Calu3 (cell line): ENCODE measurements around the gene JADE2. TPM values are rescaled to one million over a fixed set of nuclear protein-coding genes. Genes with fewer than 3 reads are reported as not detected.

Experiments
- BruUV-seq: library from RNA; stranded (reverse); fragments of 400-500 nt; replicated peaks from 2 replicates; lab custom pipeline; 2021; lab: Mats Ljungman, UMichigan
- CTCF ChIA-PET: fragments of 300-600 bp; sonication (Branson Sonifier 250); formaldehyde crosslinking; loops from one replicate; lab custom pipeline; 2022; ENCODE audit warnings: antibody characterized with exemption; lab: Charles Lee
- DNase-seq: peaks from one replicate; pipeline ENCODE4 v3.0.0; 2022
- H3K27ac Mint-ChIP-seq: one replicate; pipeline ENCODE4 v1.8.0; 2022; ENCODE audit warnings: mixed read lengths; ENCODE audit not compliant: unreplicated experiment
- H3K27me3 Mint-ChIP-seq: one replicate; pipeline ENCODE4 v1.8.0; 2022; ENCODE audit warnings: mixed read lengths; ENCODE audit not compliant: unreplicated experiment
- H3K36me3 Mint-ChIP-seq: one replicate; pipeline ENCODE4 v1.8.0; 2022; ENCODE audit warnings: mild to moderate bottlenecking, moderate library complexity, mixed read lengths; ENCODE audit not compliant: insufficient read depth, unreplicated experiment
- H3K4me1 Mint-ChIP-seq: one replicate; pipeline ENCODE4 v1.8.0; 2022; ENCODE audit warnings: mild to moderate bottlenecking, low read depth, mixed read lengths; ENCODE audit not compliant: unreplicated experiment
- H3K4me3 Mint-ChIP-seq: one replicate; pipeline ENCODE4 v1.8.0; 2022; ENCODE audit warnings: mild to moderate bottlenecking, low read depth, moderate library complexity, mixed read lengths; ENCODE audit not compliant: unreplicated experiment
- H3K9me3 Mint-ChIP-seq: one replicate; pipeline ENCODE4 v1.8.0; 2022; ENCODE audit warnings: low read depth, mixed read lengths; ENCODE audit not compliant: unreplicated experiment
- intact Hi-C: fragments of 100-400 bp; cut with micrococcal nuclease; formaldehyde crosslinking; loops from one replicate; pipeline ENCODE4 v1.10.0; 2022; ENCODE audit not compliant: unreplicated experiment
- total RNA-seq: library from RNA; stranded (reverse); gene quantifications from 2 replicates; pipeline ENCODE4 v1.2.3, GENCODE V29; 2022
- TF ChIP-seq, protein P1 (sequence below): fragments of 200-600 bp; IDR thresholded peaks from one replicate; pipeline ENCODE4 v1.8.0; 2022; ENCODE audit warnings: antibody characterized with exemption; ENCODE audit not compliant: unreplicated experiment

The JADE2 gene
- total RNA-seq, 1 experiment from 2014 or later = 93.4 TPM

DNA sequence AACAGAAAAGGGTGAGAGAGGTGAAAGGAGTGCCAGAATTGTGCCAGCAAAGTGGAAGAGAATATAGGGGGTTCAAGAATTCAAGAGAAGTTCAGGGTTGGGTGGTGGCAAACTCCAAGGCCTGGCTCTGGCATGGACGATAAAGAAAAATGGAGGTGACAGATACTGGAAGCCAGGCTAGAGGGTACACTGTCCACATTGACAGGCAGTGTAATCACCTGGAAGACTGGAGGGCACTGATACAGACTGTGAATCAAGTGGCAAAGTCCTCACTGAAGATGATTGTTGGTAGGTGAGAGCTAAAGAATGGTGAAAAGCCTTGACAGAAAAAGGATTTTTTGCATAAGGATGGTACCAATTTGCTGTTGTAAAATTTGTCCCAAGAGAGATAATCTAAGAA, 100.1 kb downstream of the JADE2 start:
- no TSS peak for BruUV-seq
- intact Hi-C loops = no loop called here
- TF ChIP-seq, protein P1, sequence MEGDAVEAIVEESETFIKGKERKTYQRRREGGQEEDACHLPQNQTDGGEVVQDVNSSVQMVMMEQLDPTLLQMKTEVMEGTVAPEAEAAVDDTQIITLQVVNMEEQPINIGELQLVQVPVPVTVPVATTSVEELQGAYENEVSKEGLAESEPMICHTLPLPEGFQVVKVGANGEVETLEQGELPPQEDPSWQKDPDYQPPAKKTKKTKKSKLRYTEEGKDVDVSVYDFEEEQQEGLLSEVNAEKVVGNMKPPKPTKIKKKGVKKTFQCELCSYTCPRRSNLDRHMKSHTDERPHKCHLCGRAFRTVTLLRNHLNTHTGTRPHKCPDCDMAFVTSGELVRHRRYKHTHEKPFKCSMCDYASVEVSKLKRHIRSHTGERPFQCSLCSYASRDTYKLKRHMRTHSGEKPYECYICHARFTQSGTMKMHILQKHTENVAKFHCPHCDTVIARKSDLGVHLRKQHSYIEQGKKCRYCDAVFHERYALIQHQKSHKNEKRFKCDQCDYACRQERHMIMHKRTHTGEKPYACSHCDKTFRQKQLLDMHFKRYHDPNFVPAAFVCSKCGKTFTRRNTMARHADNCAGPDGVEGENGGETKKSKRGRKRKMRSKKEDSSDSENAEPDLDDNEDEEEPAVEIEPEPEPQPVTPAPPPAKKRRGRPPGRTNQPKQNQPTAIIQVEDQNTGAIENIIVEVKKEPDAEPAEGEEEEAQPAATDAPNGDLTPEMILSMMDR = no peak
- Mint-ChIP-seq H3K27ac (peak overlapping the region; percentile 0), H3K4me3 (no peak overlapping the region), H3K27me3 (no peaks in the 10 kb centered on the region), H3K9me3 (no peaks in the 10 kb centered on the region), H3K4me1 (peaks cover 25% of the 10 kb centered on the region), H3K36me3 (peaks cover 21% of the 10 kb centered on the region)
- no peak for DNase-seq
- CTCF ChIA-PET = interaction anchor here (0.7 to 1.0 kb wide), 2 partner anchors 38 to 99 kb away, joined by 4 to 7 read pairs; no protein-coding TSS in a partner anchor

DNA sequence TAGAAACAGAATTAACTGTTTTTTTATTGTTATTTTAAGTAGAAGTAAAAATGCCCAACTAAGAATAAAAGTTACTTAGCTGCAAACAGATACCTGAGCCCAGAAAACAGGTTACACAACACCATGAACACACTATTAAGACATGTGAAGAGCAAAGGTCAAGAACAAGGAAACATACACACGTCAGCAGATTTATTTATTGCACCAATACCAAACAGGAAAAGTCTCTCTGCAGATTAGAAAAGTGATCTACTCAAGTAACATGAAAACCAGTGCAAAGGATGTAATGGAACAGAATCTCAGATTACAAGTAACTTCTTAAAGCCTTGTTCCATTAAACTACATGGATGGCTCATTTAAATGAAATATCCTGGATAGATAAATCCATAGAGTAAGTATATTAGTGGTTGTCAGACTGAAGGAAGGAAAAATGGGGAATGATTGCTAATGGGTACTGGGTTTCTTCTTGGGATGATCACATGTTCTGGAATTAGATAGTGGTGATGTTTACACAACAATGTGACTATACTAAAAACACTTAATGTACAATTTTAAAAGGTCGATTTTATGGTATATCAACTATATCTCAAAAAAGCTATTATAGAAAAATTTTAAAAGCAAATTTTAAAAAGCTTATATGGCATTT, 101.0 kb downstream of the JADE2 start:
- no TSS peak for BruUV-seq
- H3K36me3 Mint-ChIP-seq = peaks cover 21% of the 10 kb centered on the region
- H3K27me3 Mint-ChIP-seq = no peaks in the 10 kb centered on the region
- CTCF ChIA-PET = interaction anchor here (0.7 to 1.0 kb wide), 3 partner anchors 37 to 161 kb away, joined by 4 to 7 read pairs (median 7); no protein-coding TSS in a partner anchor
- peak overlapping the region; percentile 63 for H3K27ac Mint-ChIP-seq
- TF ChIP-seq, protein P1 = no peak
- H3K4me1 Mint-ChIP-seq = peaks cover 31% of the 10 kb centered on the region
- no peak for DNase-seq
- intact Hi-C loops = no loop called here
- H3K4me3 Mint-ChIP-seq = peak overlapping the region; percentile 3
- H3K9me3 Mint-ChIP-seq = no peaks in the 10 kb centered on the region

Other genes starting within 250 kb of the JADE2 start
- 2.3 and 5.0 TPM in 2 replicates for gene CDKL3, start 158.5 kb upstream of the JADE2 start, total RNA-seq
- 114 and 132 TPM in 2 replicates for gene UBE2B, start 154.1 kb upstream of the JADE2 start, total RNA-seq
- gene CDKN2AIPNL, start 113.8 kb upstream of the JADE2 start, total RNA-seq = 43.7 and 51.6 TPM in 2 replicates
- gene SAR1B, start 107.2 kb downstream of the JADE2 start, total RNA-seq = 86.9 and 95.4 TPM in 2 replicates
- gene SEC24A, start 123.1 kb downstream of the JADE2 start, total RNA-seq = 35.2 and 38.4 TPM in 2 replicates
- 21.7 and 22.8 TPM in 2 replicates for gene CAMLG, start 212.9 kb downstream of the JADE2 start, total RNA-seq
- gene DDX46, start 233.1 kb downstream of the JADE2 start, total RNA-seq = 88.2 and 95.8 TPM in 2 replicates